Amniotic epithelial cell (primary cell): ENCODE data around the gene HOXD10.

Source experiments
- DNase-seq: peaks from one replicate; pipeline ENCODE4 v3.0.0-alpha.2; 2010; ENCODE audit warnings: low read depth

Gene HOXD10

GRCh38 chr2:176096243-176096985 is 20.2 kb upstream of the HOXD10 start:
- DNase-seq = no peak

DNA sequence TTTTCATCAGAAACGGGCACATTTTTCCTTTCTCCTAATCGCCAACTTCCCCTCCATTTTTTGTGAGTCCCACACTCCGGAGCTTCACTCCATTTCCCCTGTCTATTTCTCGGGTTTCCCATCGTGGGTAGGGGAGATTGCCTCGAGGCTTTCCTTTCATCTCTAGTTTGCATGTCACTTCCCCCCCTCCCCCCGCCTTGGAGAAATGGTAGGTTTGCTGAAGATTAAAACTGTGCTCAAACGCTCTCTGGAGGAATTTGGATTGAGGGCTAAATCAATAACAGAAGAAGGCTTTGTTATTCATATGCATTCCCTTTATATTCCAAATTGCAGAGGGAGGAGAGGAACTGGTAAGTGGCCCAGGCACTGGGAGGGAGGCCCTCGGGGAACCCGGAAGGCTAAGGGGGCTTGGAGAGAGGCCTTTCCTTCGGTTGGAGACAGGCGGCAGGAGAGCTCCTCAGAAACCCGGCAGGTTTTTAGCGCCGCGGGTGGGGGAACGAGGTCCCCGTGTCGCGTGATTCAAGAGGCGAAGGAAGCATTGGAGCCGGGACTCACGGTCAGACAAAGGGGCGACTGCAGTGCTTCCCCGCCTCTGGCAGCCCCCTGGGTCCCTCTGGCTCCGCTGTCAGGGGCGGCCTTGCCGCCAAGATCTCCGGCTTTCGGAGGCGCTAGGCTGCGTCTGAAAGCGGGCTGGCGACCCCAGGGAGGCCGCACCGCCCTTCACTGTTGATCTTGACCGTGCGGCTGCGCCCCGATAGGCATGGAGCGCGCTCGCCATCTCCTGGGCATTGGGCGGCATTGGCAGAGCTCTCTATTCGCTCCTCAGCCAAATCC is 19.4 kb upstream of the HOXD10 start:
- DNase-seq = peak; percentile 24

DNA sequence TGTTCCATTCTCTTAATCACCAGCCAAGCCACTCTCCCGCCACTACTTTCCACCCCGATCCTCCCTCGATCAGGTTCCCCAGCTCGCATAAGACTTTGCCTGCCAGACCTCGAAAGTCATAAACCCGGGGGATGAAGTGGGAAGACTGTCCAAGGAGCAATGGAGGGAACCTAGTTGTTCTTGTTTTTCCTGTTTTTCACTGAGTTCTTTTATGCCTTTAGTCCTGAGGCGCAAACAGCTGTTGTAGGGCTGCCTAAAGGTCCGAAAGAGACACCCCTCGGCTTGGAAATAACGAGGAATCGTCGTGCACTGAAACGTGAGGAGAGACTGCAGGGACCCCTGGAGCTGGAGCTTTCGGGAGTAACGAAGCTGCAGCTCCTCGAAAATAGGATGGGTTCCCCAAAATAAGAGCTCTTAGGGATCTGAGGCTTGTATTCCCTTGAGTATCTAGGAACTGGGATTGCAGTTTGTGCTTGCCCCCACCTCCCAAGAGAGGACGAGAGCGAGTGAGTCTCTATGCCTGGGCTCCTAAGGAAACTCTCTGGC is 18.7 kb upstream of the HOXD10 start:
- no peak for DNase-seq

GRCh38 chr2:176098366-176099158 is 18.0 kb upstream of the HOXD10 start:
- DNase-seq = no peak

DNA sequence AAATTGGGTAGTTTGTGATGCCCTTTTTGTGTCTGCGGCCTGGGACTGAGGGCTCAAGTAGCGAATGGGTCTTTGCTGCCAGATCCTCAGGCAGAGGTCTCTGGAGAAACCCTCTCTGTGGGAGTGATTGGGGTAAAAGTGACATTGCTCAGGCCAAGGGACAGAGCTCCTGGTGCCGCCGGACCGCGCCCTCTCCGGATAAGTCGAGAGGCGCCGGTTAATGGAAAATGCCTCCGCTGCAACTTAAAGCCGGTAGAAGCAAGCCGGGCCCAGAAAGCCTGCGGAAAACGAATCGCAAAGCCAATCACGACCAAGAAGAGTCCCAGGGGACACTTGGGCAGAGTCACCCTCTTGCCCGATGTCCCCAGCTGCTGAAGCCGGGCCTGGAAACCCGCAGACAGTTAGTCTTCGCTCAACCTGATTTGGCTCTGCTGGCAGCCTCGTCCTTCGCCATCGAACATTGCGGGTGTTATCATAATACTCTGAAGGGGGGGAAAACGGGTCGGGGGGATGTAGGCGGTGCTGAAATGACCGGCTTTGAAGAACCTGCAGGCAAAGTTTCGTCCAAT is 17.3 kb upstream of the HOXD10 start:
- no peak for DNase-seq

GRCh38 chr2:176099728-176100546 is 16.6 kb upstream of the HOXD10 start, which contains the start of gene HOXD12:
HOXD12 (plus strand) TSS chr2:176099795; CDS start chr2:176099802, 7 bp downstream.
- DNase-seq = no peak

GRCh38 chr2:176100547-176101140 is 15.9 kb upstream of the HOXD10 start:
- no peak for DNase-seq

DNA sequence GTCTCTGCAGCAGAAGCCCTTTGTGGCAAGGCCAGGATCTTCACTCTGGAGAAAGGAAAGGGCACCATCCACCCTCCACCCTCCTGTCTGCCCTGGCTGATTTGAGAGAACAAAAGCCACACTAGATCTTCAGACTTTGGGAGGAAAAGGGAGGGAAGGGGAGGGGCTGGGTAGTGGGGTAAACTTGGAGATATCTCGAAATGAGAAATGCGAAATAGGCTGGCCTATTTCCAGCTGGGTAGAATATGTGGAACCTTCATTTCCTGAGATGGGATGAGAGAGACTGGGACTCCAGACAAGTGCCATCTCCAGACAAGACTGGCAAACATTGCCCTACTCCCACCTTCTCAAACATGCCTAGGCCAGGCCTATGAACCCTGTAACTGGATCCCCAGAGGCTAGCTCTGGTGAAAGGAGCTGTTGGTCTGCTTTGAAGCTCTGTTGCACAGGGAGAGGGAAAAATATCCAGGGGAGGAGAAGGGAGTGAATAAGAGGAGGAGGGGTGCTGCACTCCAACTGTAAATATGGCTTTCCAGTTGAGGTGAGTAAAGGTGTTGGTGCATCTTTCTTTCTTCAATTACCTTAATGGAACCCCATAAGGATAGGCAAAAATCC is 15.3 kb upstream of the HOXD10 start:
- DNase-seq = no peak

DNA sequence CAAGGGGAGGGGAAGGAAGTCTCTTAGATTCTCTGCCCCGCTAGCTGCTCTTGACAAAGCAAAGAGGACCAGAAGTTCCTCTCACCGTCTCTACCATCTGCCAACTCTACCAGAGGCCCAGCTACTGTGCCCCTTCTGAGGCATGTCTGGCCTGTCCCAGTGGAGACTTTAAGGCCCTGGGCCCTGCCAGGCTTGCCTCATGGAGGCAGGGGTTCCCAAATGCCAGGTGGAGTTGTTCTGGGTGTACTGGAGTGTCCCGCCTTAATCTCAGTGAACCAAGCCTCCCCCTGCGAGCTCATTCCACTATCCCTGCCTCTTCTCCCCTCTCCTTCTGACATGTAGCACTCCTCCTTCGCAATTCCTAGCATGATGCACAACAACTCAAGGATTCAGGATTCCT is 14.7 kb upstream of the HOXD10 start:
- DNase-seq = no peak

GRCh38 chr2:176102309-176102866 is 14.2 kb upstream of the HOXD10 start:
- no peak for DNase-seq

GRCh38 chr2:176103194-176103593 is 13.4 kb upstream of the HOXD10 start:
- no peak for DNase-seq

- DNase-seq = no peak
These were observed 12.7 kb upstream of the HOXD10 start for GRCh38 chr2:176103742-176104315.

GRCh38 chr2:176104316-176105077 is 12.1 kb upstream of the HOXD10 start:
- DNase-seq = peak; percentile 22

DNA sequence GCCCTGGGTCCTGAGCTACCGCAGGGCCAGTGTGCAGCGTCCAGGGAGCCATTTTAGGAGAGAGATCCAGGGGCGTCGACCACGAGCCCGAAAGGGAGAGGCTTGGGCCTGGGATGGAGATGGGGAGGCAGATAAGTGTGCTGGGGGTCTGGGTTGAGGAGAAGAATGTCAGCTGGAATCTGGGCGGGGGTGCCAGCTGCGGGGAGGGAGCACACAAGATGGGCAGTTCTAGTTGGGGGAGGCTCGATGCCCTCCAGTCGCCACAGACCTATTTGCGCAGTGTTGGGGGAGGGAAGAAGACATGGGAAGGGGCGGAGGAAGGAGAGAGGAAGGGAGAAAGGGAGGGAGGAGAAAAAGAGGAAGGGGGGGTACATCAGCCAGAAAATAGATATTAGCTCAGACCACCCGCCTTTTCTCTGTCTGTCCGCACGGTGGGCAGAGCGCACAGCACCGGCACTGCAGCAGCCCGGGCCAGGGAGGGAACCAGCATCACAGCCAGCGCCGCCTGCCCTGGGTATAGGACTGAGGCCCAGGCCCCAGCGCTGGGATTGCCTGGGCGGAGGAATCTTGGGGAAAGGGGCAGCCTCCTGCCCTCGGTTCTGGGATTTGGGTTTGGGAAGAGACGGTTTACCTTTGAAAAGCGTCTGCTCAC is 11.4 kb upstream of the HOXD10 start:
- DNase-seq = no peak

DNA sequence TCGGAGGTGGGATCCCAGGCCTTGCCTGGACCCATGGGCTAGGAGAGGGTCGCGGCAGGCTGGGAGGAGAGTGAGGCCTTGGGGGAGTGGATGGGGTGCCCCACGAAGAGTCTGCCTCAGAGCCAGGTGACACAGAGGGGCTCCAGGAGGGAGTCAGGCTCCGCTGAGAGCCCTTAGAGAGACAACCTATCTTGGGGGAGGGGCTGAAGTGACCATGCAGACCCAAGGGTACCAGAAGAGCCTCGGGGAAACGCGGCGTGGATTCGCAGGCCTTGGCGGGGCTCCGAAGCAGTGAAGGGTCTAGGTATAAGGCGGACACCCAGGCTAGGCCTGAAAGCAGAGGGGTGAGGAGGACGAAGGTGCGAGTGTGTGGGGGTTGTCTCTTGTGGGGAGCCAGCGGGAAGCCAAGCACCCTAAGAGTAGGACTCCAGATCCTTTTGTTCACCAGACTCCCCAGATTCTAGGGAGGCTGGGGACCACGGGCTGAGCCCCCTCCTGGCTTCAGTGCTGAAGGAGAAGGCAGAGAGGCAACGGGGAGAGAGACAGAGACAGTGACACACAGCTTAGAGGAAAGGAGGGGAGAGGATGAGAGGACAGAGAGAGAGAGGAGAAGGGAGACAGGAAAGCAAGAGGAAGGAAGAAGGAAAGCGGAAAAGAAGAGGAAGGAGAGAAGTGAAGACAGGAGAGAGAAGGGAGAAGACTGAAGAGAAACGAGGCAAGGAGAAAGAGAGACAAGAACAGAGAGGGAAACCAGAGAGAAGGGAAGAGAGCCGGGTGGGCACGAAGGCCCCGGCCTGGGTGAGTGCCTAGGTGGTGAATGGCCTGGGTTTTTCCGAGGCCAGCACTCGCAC is 10.6 kb upstream of the HOXD10 start:
- no peak for DNase-seq

- DNase-seq = peak; percentile 25
These were observed 9.7 kb upstream of the HOXD10 start, which contains the start of gene HOXD11 for GRCh38 chr2:176106581-176107539. HOXD11 (plus strand) TSS chr2:176107280; CDS start chr2:176107356, 76 bp downstream.
